PC-9 (cell line): ENCODE data around the gene ADAMTS13.

ENCODE experiments used
- CTCF ChIP-seq: fragments of 200-600 bp; sonication (generic); conservative IDR thresholded peaks from 2 replicates; pipeline ENCODE4 v1.6.1; 2017; ENCODE audit warnings: mixed run types, antibody characterized with exemption, mild to moderate bottlenecking, moderate library complexity
- EZH2 ChIP-seq: fragments of 200-600 bp; sonication (generic); IDR thresholded peaks from 2 replicates; pipeline ENCODE4 v1.8.0; 2017; ENCODE audit warnings: antibody characterized with exemption, low read depth

- TF ChIP-seq CTCF (no peak), EZH2 (no peak)
Observed at GRCh38 chr9:133485531-133486260, 63.5 kb downstream of the ADAMTS13 start.
